Suprapubic skin (tissue), 4 donors: ENCODE measurements around the gene GALNT18. TPM values are rescaled to one million over a fixed set of nuclear protein-coding genes. Genes with fewer than 3 reads are reported as not detected.

Experiments used
- DNase-seq, 2 donors: peaks; one replicate each; pipeline ENCODE4 v3.0.0-alpha.2; 2019; ENCODE audit warnings: low spot score in 2 of 2
- H3K27ac ChIP-seq: fragments of 200-600 bp; sonication (generic); one replicate; pipeline ENCODE4 v1.5.1; 2019
- H3K27me3 ChIP-seq: fragments of 200-600 bp; sonication (generic); one replicate; pipeline ENCODE4 v1.5.1; 2019
- H3K36me3 ChIP-seq: fragments of 200-600 bp; sonication (generic); one replicate; pipeline ENCODE4 v1.5.1; 2019
- H3K4me1 ChIP-seq: fragments of 200-600 bp; sonication (generic); one replicate; pipeline ENCODE4 v1.5.1; 2019
- H3K4me3 ChIP-seq: fragments of 200-600 bp; sonication (generic); one replicate; pipeline ENCODE4 v1.5.1; 2019; ENCODE audit warnings: mild to moderate bottlenecking
- H3K9me3 ChIP-seq: fragments of 200-600 bp; sonication (generic); one replicate; pipeline ENCODE4 v1.5.1; 2019
- EP300 ChIP-seq: sonication (generic); formaldehyde crosslinking; IDR thresholded peaks from one replicate; pipeline ENCODE4 v1.6.1; 2017; ENCODE audit warnings: antibody characterized with exemption
- POLR2A ChIP-seq, 2 donors: fragments of 450-650 bp; IDR thresholded peaks; one replicate each; pipeline ENCODE4 v1.6.1; 2017; ENCODE audit warnings: antibody characterized with exemption in 2 of 2, mild to moderate bottlenecking in 2 of 2, moderate library complexity in 2 of 2
- POLR2AphosphoS5 ChIP-seq, 3 donors: sonication (generic); formaldehyde crosslinking; IDR thresholded peaks; one replicate each; pipeline ENCODE4 v1.6.1; 2017; ENCODE audit warnings: antibody characterized with exemption in 3 of 3
- WGBS: methylation state at CpG from one replicate; pipeline ENCODE4 v1.1.5; 2018; 5-methylcytosine and 5-hydroxymethylcytosine counted together
- total RNA-seq, 4 donors: library from RNA; depleted of rRNA; stranded (reverse); fragments of >200 nt; gene quantifications; one replicate each; pipeline ENCODE4 v1.1.0, GENCODE V29; 2016
- TF ChIP-seq, protein P1 (sequence below), 2 donors: fragments of 200-600 bp in 1 of 2; fragments of 450-650 bp in 1 of 2; sonication (generic) in 1 of 2; IDR thresholded peaks; one replicate each; pipeline ENCODE4 v1.5.1; 2016 to 2019; ENCODE audit warnings: antibody characterized with exemption in 2 of 2, mild to moderate bottlenecking in 1 of 2, moderate library complexity in 1 of 2

Gene GALNT18
- total RNA-seq, 4 donors from 2014 or later = 20.6 to 26.0 (median 23.1) TPM

DNA sequence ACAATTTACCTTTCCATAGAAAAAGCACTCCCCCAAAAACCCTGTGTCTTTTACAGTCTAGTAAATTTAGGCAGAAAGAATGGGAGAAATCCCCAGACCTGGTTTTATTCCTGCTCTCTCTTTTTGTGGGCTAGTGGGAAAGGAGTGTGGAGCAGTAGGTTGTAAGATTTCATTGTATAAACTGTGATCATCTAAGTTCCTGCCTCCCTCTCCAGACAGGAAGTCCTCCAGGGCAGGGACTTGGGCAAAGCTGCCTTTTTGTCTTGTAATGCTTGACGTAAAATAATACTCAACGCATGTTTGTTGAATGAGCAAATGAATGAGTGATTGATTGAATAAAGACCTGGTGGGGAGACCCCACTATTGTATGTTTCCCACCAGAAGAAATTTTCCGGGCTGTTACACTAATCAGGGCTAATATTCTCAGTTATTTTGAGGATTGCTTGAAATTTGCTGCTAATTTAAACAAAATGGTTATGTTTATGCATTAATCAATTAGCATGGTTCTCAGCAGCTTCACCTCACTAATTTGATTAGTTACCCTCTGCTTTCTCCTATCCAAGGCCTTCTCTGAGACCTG lies 305.1 kb downstream of the GALNT18 start:
- no peak for TF ChIP-seq POLR2A (IDR thresholded peaks at IDR 0.05)
- TF ChIP-seq, protein P1, sequence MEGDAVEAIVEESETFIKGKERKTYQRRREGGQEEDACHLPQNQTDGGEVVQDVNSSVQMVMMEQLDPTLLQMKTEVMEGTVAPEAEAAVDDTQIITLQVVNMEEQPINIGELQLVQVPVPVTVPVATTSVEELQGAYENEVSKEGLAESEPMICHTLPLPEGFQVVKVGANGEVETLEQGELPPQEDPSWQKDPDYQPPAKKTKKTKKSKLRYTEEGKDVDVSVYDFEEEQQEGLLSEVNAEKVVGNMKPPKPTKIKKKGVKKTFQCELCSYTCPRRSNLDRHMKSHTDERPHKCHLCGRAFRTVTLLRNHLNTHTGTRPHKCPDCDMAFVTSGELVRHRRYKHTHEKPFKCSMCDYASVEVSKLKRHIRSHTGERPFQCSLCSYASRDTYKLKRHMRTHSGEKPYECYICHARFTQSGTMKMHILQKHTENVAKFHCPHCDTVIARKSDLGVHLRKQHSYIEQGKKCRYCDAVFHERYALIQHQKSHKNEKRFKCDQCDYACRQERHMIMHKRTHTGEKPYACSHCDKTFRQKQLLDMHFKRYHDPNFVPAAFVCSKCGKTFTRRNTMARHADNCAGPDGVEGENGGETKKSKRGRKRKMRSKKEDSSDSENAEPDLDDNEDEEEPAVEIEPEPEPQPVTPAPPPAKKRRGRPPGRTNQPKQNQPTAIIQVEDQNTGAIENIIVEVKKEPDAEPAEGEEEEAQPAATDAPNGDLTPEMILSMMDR (IDR thresholded peaks at IDR 0.05) = no peak
- no peak for TF ChIP-seq EP300
- Histone ChIP-seq H3K9me3 (no peaks in the 10 kb centered on the region), H3K27me3 (no peaks in the 10 kb centered on the region), H3K4me1 (peaks cover 15% of the 10 kb centered on the region), H3K4me3 (no peak overlapping the region), H3K36me3 (no peaks in the 10 kb centered on the region), H3K27ac (no peak overlapping the region)
- no peak for DNase-seq
- 92% methylated on average over 3 of the region's 3 CpGs for WGBS

- no peaks in the 10 kb centered on the region for H3K9me3 ChIP-seq
- H3K4me3 ChIP-seq = no peak overlapping the region
- TF ChIP-seq, protein P1 (IDR thresholded peaks at IDR 0.05) = no peak
- DNase-seq = no peak
- no peaks in the 10 kb centered on the region for H3K36me3 ChIP-seq
- no peak overlapping the region for H3K27ac ChIP-seq
- peaks cover 15% of the 10 kb centered on the region for H3K4me1 ChIP-seq
- 68% methylated on average over 6 of the region's 6 CpGs for WGBS
- H3K27me3 ChIP-seq = no peaks in the 10 kb centered on the region
These were observed 307.7 kb downstream of the GALNT18 start for GRCh38 chr11:11313902-11314692.

GRCh38 chr11:11313426-11313825 lies 308.4 kb downstream of the GALNT18 start:
- DNase-seq = no peak
- Histone ChIP-seq H3K27ac (no peak overlapping the region), H3K4me1 (peaks cover 15% of the 10 kb centered on the region), H3K4me3 (no peak overlapping the region), H3K27me3 (no peaks in the 10 kb centered on the region), H3K36me3 (no peaks in the 10 kb centered on the region), H3K9me3 (no peaks in the 10 kb centered on the region)
- 67% methylated on average over 1 of the region's 1 CpG for WGBS
- TF ChIP-seq EP300 (no peak), POLR2A (IDR thresholded peaks at IDR 0.05) (no peak), POLR2AphosphoS5 (IDR thresholded peaks at IDR 0.05) (no peak)
- TF ChIP-seq, protein P1 (IDR thresholded peaks at IDR 0.05) = no peak

- WGBS = 95% methylated on average over 1 of the region's 1 CpG
- H3K27ac ChIP-seq = no peak overlapping the region
- no peak for TF ChIP-seq EP300
- TF ChIP-seq POLR2AphosphoS5 (IDR thresholded peaks at IDR 0.05) = no peak
- TF ChIP-seq, protein P1 (IDR thresholded peaks at IDR 0.05) = no peak
- no peak for TF ChIP-seq POLR2A (IDR thresholded peaks at IDR 0.05)
These were observed 309.1 kb downstream of the GALNT18 start for GRCh38 chr11:11312738-11313137.

GRCh38 chr11:11311169-11311568 lies 310.6 kb downstream of the GALNT18 start:
- no peaks in the 10 kb centered on the region for H3K9me3 ChIP-seq
- no peak for DNase-seq
- 59% methylated on average over 3 of the region's 3 CpGs for WGBS
- no peak overlapping the region for H3K4me3 ChIP-seq
- no peaks in the 10 kb centered on the region for H3K36me3 ChIP-seq
- H3K4me1 ChIP-seq = peaks cover 15% of the 10 kb centered on the region
- no peak overlapping the region for H3K27ac ChIP-seq
- H3K27me3 ChIP-seq = no peaks in the 10 kb centered on the region
- TF ChIP-seq EP300 = no peak
- no peak for TF ChIP-seq POLR2AphosphoS5 (IDR thresholded peaks at IDR 0.05)
- TF ChIP-seq, protein P1 (IDR thresholded peaks at IDR 0.05) = no peak
- TF ChIP-seq POLR2A (IDR thresholded peaks at IDR 0.05) = no peak

More at GRCh38 chr11:11312738-11313137, 309.1 kb downstream of the GALNT18 start:
- Histone ChIP-seq H3K4me3 (no peak overlapping the region), H3K36me3 (no peaks in the 10 kb centered on the region), H3K9me3 (no peaks in the 10 kb centered on the region), H3K4me1 (peaks cover 15% of the 10 kb centered on the region), H3K27me3 (no peaks in the 10 kb centered on the region)
- no peak for DNase-seq
